Muscle layer of colon (tissue), 2 donors: ENCODE results near the gene ADAMTS14.

ENCODE experiments used
- H3K27ac ChIP-seq: one replicate; pipeline ENCODE4 v1.7.0; 2013; ENCODE audit warnings: low read depth, mild to moderate bottlenecking, low read length, moderate library complexity
- H3K27me3 ChIP-seq, 2 donors: one replicate each; pipeline ENCODE4 v1.7.0; 2013; ENCODE audit warnings: low read length in 2 of 2, mild to moderate bottlenecking in 2 of 2; ENCODE audit not compliant: insufficient read depth in 2 of 2, control insufficient read depth in 1 of 2
- H3K36me3 ChIP-seq: one replicate; pipeline ENCODE4 v1.7.0; 2013; ENCODE audit warnings: mild to moderate bottlenecking, low read length; ENCODE audit not compliant: insufficient read depth
- H3K4me1 ChIP-seq: one replicate; pipeline ENCODE4 v1.7.0; 2013; ENCODE audit warnings: mild to moderate bottlenecking, low read length; ENCODE audit not compliant: insufficient read depth
- H3K4me3 ChIP-seq, 2 donors: one replicate each; pipeline ENCODE4 v1.7.0; 2013; ENCODE audit warnings: low read length in 2 of 2, low read depth in 1 of 2, mild to moderate bottlenecking in 1 of 2, moderate library complexity in 1 of 2
- H3K9ac ChIP-seq: one replicate; pipeline ENCODE4 v1.7.0; 2013; ENCODE audit warnings: low read length
- H3K9me3 ChIP-seq: one replicate; pipeline ENCODE4 v1.7.0; 2013; ENCODE audit warnings: mild to moderate bottlenecking, low read length
- donor health status: abdominal sarcoma.
- donor health status: Adenocarcinoma of cecum.

ADAMTS14 gene

DNA sequence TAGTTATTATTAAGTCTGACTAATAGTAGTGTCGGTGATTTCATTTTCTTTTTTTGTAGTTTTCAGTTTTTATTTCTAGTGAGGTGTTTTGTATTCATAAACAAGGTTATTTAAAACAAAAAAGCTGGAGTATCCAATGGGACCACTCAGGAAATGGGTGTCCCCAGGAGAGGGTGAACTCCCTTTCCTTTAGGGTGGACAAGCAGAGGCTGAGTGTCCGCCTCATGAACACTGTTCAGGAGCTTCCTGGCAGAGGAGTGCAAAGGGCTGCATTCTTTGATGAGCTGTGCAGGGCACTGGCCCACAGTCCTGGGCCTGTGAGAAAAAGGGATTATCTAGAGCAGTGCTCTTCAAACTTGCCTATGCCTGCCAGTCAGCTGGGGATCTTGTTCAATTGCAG lies 56.0 kb downstream of the ADAMTS14 start:
- Histone ChIP-seq H3K9me3 (no peaks in the 10 kb centered on the region), H3K36me3 (no peaks in the 10 kb centered on the region), H3K4me1 (no peaks in the 10 kb centered on the region), H3K27ac (no peak overlapping the region), H3K4me3 (no peak overlapping the region), H3K9ac (no peak overlapping the region), H3K27me3 (no peaks in the 10 kb centered on the region)

DNA sequence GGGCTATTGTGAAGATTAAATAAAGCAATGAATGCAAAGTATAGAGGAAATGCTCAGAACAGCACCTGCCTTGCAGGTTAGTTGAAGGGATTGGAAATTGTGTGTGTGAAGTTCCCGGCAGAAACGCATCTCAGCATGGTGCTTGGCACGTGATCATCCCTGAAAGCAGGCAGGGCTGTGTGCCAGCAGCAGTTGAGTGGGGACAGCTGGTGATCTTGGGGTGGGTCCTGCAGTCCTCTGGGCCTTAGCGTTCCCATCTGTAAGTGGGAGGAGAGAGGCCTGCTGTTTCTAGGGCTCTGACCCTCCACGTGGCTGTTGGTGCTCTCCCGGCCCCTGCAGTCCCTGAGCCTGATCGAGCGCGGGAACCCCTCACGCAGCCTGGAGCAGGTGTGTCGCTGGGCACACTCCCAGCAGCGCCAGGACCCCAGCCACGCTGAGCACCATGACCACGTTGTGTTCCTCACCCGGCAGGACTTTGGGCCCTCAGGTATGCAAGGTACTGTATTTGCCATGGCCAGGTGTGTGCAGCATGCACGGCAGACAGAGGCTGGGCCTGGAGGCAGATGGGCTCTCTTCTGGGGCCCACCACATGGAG lies 57.6 kb downstream of the ADAMTS14 start:
- no peaks in the 10 kb centered on the region for H3K36me3 ChIP-seq
- H3K4me3 ChIP-seq = no peak overlapping the region
- no peak overlapping the region for H3K27ac ChIP-seq
- no peak overlapping the region for H3K9ac ChIP-seq
- no peaks in the 10 kb centered on the region for H3K4me1 ChIP-seq
- H3K9me3 ChIP-seq = no peaks in the 10 kb centered on the region
- H3K27me3 ChIP-seq = no peaks in the 10 kb centered on the region

DNA sequence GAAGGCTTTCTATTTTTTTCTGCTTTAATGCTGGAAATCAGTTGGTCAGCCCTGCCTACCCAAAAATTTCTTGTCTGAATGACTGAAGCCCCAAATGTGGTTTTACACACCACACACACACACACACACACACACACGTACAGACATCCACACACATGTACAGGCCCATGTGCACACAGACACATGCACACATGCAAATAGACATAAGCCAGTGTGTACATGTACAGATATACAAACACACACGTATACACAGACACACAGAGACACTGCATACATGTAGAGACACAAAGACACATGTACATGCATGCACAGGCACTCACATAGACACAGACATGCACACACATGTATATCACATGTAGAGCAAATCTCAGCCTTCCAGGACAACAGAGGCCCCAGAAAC lies 58.6 kb downstream of the ADAMTS14 start:
- H3K36me3 ChIP-seq = no peaks in the 10 kb centered on the region
- H3K9me3 ChIP-seq = no peaks in the 10 kb centered on the region
- H3K4me1 ChIP-seq = no peaks in the 10 kb centered on the region
- no peak overlapping the region for H3K9ac ChIP-seq
- H3K27me3 ChIP-seq = no peaks in the 10 kb centered on the region
- no peak overlapping the region for H3K4me3 ChIP-seq
- H3K27ac ChIP-seq = no peak overlapping the region

DNA sequence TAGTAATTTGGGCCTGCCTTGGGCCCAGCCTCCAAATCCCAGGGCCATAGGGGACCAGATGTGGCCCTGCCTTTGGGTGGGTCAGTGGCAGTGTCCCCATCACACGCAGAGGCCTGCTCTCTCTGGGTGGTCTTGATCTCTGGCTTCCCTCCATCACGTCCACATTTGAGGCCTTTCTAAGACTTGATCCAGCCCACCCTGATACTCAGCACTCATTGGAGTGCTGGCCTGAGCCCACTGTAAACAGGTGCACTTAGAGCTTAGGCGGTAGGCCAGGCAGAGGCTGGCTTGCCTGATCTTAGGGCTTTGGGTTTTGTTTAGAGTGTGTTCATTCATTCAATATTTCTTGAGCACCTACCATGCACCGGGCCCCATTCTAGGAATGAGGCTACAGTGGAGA lies 60.3 kb downstream of the ADAMTS14 start:
- H3K36me3 ChIP-seq = no peaks in the 10 kb centered on the region
- H3K4me1 ChIP-seq = no peaks in the 10 kb centered on the region
- no peaks in the 10 kb centered on the region for H3K9me3 ChIP-seq
- no peak overlapping the region for H3K27ac ChIP-seq
- no peak overlapping the region for H3K9ac ChIP-seq
- no peaks in the 10 kb centered on the region for H3K27me3 ChIP-seq
- no peak overlapping the region for H3K4me3 ChIP-seq

DNA sequence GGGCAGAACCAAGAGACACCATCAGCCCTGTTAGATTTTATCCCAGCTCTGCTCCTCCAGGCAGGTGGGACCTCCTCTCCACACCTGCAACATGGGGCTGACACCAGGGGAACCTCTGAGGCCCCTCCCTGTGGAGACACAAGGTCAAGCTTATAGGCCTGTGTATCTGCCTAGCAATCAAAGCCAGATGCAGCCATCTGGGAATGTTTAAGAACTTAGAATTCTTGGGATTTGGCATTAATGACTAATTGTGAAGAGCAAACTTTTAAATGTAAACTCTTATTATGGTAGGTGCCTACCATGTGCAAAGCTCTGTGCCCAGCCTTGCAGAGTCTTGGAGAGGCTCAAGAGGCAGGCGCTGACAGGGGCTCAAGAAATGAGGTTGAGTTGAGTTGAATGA lies 60.7 kb downstream of the ADAMTS14 start:
- H3K4me3 ChIP-seq = no peak overlapping the region
- no peaks in the 10 kb centered on the region for H3K27me3 ChIP-seq
- H3K27ac ChIP-seq = no peak overlapping the region
- no peaks in the 10 kb centered on the region for H3K36me3 ChIP-seq
- no peaks in the 10 kb centered on the region for H3K4me1 ChIP-seq
- no peaks in the 10 kb centered on the region for H3K9me3 ChIP-seq
- H3K9ac ChIP-seq = no peak overlapping the region

DNA sequence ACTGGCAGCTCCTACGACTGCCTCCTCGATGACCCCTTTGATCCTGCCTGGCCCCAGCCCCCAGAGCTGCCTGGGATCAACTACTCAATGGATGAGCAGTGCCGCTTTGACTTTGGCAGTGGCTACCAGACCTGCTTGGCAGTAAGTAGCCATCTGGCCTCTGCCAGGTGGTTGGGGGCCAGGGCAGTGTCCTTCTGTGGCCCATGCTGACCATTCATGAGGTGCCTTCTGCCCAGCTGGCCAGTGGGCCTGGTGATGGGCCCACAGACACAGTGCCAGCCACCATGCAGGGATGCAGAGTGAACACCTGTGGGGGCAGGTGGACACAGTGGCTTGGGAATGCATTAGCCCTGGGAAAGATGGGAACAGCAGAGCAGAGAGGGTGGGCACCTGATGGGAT lies 62.9 kb downstream of the ADAMTS14 start:
- Histone ChIP-seq H3K4me1 (peaks cover 5% of the 10 kb centered on the region), H3K9me3 (no peaks in the 10 kb centered on the region), H3K4me3 (no peak overlapping the region), H3K27me3 (no peaks in the 10 kb centered on the region), H3K27ac (no peak overlapping the region), H3K9ac (no peak overlapping the region), H3K36me3 (no peaks in the 10 kb centered on the region)

DNA sequence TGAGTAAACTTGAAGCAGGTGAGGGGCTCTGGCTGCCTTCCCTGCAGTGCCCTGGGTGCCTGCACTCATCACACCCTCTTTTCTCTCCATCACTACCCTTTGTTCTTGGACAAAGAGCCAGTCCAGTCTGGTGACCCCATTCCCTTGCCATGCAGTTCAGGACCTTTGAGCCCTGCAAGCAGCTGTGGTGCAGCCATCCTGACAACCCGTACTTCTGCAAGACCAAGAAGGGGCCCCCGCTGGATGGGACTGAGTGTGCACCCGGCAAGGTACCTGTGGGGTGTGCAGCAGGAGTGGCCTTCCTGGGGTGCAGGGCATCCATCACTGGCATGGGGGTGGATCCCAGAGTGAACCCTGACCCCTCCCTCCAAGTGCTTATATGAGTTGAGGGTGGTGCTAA lies 64.2 kb downstream of the ADAMTS14 start:
- Histone ChIP-seq H3K9ac (no peak overlapping the region), H3K36me3 (no peaks in the 10 kb centered on the region), H3K9me3 (no peaks in the 10 kb centered on the region), H3K4me3 (no peak overlapping the region), H3K4me1 (peaks cover 19% of the 10 kb centered on the region), H3K27ac (no peak overlapping the region), H3K27me3 (no peaks in the 10 kb centered on the region)

DNA sequence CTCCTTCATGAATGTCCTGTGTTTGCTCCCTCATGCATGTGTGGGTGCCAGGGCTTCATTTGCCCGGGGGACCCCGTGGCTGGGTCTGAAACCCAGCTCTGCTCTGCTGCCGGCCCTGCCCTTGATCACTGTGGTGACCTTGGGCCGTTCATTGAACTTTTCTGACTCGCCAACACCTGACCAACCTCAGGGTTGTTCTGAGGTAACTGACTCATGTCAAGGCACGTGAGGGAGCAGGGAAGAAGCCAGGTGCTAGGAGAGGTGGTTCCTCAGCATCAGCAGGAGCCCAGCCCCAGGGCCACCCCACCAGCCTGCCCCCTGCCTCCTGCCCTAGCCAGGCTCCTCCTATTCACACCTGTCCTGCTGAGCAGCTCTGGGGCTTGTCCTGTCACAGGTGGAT lies 64.9 kb downstream of the ADAMTS14 start:
- Histone ChIP-seq H3K27ac (no peak overlapping the region), H3K4me1 (peaks cover 26% of the 10 kb centered on the region), H3K4me3 (no peak overlapping the region), H3K9me3 (no peaks in the 10 kb centered on the region), H3K9ac (no peak overlapping the region), H3K27me3 (no peaks in the 10 kb centered on the region), H3K36me3 (no peaks in the 10 kb centered on the region)

DNA sequence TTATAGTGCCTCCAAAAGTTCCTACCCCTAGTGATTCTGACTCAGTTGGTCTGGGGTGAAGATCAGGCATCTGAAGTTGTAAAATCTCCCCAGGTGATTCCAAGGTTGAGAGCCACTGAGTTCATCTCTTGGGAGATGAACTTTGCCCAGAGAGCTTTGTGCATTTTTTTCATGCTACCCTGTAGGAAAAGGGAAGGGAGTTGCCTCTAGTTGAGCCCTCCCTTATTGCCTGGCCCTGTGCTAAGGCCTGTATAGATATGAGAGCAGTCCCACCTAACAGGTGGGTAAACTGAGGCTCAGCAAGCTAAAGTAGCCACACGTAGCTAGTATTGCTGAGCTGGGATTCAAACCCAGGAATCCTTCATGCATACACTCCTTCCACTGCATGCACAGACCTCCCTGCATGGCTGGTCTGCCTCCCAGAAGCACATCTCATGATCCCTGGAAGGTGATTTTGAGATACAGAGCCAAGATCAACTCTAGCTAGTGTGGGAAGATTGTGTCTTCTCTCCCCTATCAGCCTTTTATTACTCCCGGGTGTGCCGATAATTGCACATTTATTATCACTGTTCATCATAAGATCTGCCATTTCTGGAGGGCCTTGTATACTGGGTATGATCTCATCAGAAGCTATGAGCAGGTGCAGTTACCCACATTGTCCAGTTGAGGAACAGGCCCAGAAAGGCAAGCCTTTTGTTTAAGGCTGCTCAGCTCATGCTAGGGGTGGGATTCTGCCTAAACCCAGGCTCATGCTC lies 65.9 kb downstream of the ADAMTS14 start:
- no peaks in the 10 kb centered on the region for H3K27me3 ChIP-seq
- H3K4me3 ChIP-seq = no peak overlapping the region
- no peak overlapping the region for H3K27ac ChIP-seq
- no peaks in the 10 kb centered on the region for H3K36me3 ChIP-seq
- H3K4me1 ChIP-seq = peaks cover 36% of the 10 kb centered on the region
- no peaks in the 10 kb centered on the region for H3K9me3 ChIP-seq
- H3K9ac ChIP-seq = no peak overlapping the region

DNA sequence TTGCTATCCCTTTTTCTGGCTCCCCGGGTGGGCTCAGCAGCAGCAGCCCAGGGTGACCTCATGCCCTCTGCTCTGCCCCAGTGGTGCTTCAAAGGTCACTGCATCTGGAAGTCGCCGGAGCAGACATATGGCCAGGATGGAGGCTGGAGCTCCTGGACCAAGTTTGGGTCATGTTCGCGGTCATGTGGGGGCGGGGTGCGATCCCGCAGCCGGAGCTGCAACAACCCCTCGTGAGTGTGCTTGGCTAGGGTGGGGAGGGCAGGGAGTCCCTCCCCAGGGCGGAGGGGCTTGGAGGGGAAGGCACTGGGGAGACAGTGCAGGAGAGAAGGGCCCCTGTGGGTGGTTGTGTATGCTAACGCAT lies 66.4 kb downstream of the ADAMTS14 start:
- Histone ChIP-seq H3K27ac (no peak overlapping the region), H3K36me3 (no peaks in the 10 kb centered on the region), H3K9me3 (no peaks in the 10 kb centered on the region), H3K27me3 (no peaks in the 10 kb centered on the region), H3K9ac (no peak overlapping the region), H3K4me1 (peaks cover 40% of the 10 kb centered on the region), H3K4me3 (no peak overlapping the region)

DNA sequence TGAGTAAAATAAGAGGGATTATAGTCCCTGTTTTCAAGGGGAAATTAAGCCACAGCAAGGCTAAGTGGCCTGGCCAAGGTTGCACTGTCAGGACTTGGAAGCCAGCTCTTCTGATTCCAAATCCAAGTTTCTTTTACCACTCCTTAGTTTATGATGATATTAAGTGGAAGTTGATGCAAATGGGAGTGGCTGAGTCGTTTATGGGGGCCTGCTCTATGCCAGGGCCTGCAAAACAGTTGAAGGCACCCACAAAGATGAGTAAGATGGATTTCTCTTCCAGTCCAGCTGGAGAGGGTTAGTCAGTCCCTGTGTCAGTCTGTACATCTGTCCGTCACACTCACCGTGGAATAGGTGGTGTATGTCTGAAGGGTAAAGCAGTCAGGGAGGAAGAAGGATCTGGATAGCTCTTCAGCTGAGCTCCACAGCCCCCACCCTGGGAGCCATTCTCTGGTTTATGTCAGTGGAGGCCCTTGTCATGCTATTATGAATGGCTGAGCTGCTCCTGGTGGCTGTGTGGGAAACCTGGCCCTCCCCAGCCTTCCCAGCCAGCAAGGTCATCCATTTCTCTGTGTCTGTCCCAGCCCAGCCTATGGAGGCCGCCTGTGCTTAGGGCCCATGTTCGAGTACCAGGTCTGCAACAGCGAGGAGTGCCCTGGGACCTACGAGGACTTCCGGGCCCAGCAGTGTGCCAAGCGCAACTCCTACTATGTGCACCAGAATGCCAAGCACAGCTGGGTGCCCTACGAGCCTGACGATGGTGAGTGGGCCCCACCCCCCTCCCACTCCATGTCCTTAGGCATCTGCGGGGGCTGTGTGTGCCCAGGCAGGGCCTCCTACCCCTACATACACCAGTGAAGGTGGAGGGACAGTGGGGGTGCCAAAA lies 68.3 kb downstream of the ADAMTS14 start:
- H3K36me3 ChIP-seq = no peaks in the 10 kb centered on the region
- H3K9me3 ChIP-seq = no peaks in the 10 kb centered on the region
- no peak overlapping the region for H3K4me3 ChIP-seq
- peaks cover 40% of the 10 kb centered on the region for H3K4me1 ChIP-seq
- no peak overlapping the region for H3K27ac ChIP-seq
- H3K9ac ChIP-seq = no peak overlapping the region
- no peaks in the 10 kb centered on the region for H3K27me3 ChIP-seq
